HepG2 (cell line): ENCODE results near the gene AJUBA. TPM values are rescaled to one million over a fixed set of nuclear protein-coding genes. Genes with fewer than 3 reads are reported as not detected.

ENCODE experiments used
- NCOA5 ChIP-seq: sonication (generic); formaldehyde crosslinking; IDR thresholded peaks from 2 replicates; pipeline ENCODE4 v1.4.0; 2020; ENCODE audit warnings: missing genetic modification reagents
- SIN3B ChIP-seq: fragments of 150-350 bp; IDR thresholded peaks from 2 replicates; pipeline ENCODE4 v1.6.1; 2014; ENCODE audit warnings: low read length
- SMARCE1 ChIP-seq: fragments of 450-650 bp; IDR thresholded peaks from 2 replicates; pipeline ENCODE4 v1.6.1; 2017; ENCODE audit warnings: borderline replicate concordance
- SNAPC2 ChIP-seq: sonication (generic); formaldehyde crosslinking; IDR thresholded peaks from 2 replicates; pipeline ENCODE4 v1.8.1; 2022; ENCODE audit warnings: mild to moderate bottlenecking, missing genetic modification reagents
- TBL1XR1 ChIP-seq: fragments of 150-350 bp; IDR thresholded peaks from 2 replicates; pipeline ENCODE4 v1.6.1; 2014; ENCODE audit warnings: borderline replicate concordance, low read length; ENCODE audit not compliant: partially characterized antibody
- UBTF ChIP-seq: sonication (generic); formaldehyde crosslinking; IDR thresholded peaks from 2 replicates; pipeline ENCODE4 v1.4.0; 2020; ENCODE audit warnings: mild to moderate bottlenecking, missing genetic modification reagents
- ZBTB40 ChIP-seq, 2 experiments: fragments of 450-650 bp in 1 of 2; sonication (generic) in 1 of 2; formaldehyde crosslinking in 1 of 2; IDR thresholded peaks; 2 replicates each; pipeline versions ENCODE4 v1.6.1 to v1.8.0; 2016 to 2022; ENCODE audit warnings: antibody characterized with exemption in 1 of 2, mild to moderate bottlenecking in 1 of 2, missing genetic modification reagents in 1 of 2
- ZBTB44 ChIP-seq: sonication (generic); formaldehyde crosslinking; IDR thresholded peaks from 2 replicates; pipeline ENCODE4 v1.4.0; 2020; ENCODE audit warnings: missing genetic modification reagents
- ZNF276 ChIP-seq: sonication (generic); formaldehyde crosslinking; IDR thresholded peaks from 2 replicates; pipeline ENCODE4 v1.4.0; 2020; ENCODE audit warnings: mild to moderate bottlenecking, low read depth, missing genetic modification reagents
- ZNF326 ChIP-seq: sonication (generic); formaldehyde crosslinking; IDR thresholded peaks from 2 replicates; pipeline ENCODE4 v1.4.0; 2020; ENCODE audit warnings: missing genetic modification reagents, borderline replicate concordance
- ZNF556 ChIP-seq: sonication (generic); formaldehyde crosslinking; IDR thresholded peaks from 2 replicates; pipeline ENCODE4 v1.4.0; 2020; ENCODE audit warnings: mild to moderate bottlenecking, missing genetic modification reagents, borderline replicate concordance
- ZNF629 ChIP-seq: sonication (generic); formaldehyde crosslinking; conservative IDR thresholded peaks from 2 replicates; pipeline ENCODE4 v1.5.0; 2020; ENCODE audit warnings: missing genetic modification reagents
- ZNF713 ChIP-seq: sonication (generic); formaldehyde crosslinking; IDR thresholded peaks from 2 replicates; pipeline ENCODE4 v1.4.0; 2020; ENCODE audit warnings: mild to moderate bottlenecking, missing genetic modification reagents
- polyA plus RNA-seq, 8 experiments: library from polyadenylated mRNA; depleted of rRNA in 3 of 8; stranded (reverse) in 7 of 8; unstranded in 1 of 8; fragments of >200 nt; fragmentation: Illumina TruSeq in 4 of 8; extraction: Trizol in 4 of 8; gene quantifications; 2 replicates each; pipeline versions ENCODE4 v1.2.1 to v1.2.3, GENCODE V29; 2011 to 2016; ENCODE audit warnings: low read depth in 4 of 8, missing spikeins in 1 of 8, mixed read lengths in 1 of 8; ENCODE audit not compliant: insufficient read depth in 1 of 8
- total RNA-seq, 5 experiments: library from RNA; depleted of rRNA; stranded (reverse); fragments of >200 nt; fragmentation: Illumina TruSeq; extraction: Trizol; gene quantifications; 2 replicates each; pipeline ENCODE4 v1.2.3, GENCODE V29; 2016; ENCODE audit warnings: low read depth in 1 of 5

The AJUBA gene
- total and polyA plus RNA-seq, 2 of the 13 experiments (the other 11 are each of a cell fraction or from before 2014, with no cell fraction given), result 157 to 241 TPM

GRCh38 chr14:22982477-22983245, at the start of gene AJUBA (continued):
- TF ChIP-seq ZBTB40 (IDR thresholded peaks at IDR 0.05) (peak; percentile 32; the same call in 1 of the 2 replicates), ZBTB40 (CRISPR knock-in tag; IDR thresholded peaks at IDR 0.05) (no peak), ZNF276 (CRISPR knock-in tag) (peak; percentile 93), TBL1XR1 (peak; percentile 89), SMARCE1 (no peak), SNAPC2 (CRISPR knock-in tag) (no peak), ZNF713 (peak; percentile 64; the same call in 1 of the 2 replicates), UBTF (CRISPR knock-in tag) (peak; percentile 99), ZNF629 (CRISPR knock-in tag) (no peak), ZNF556 (CRISPR knock-in tag) (peak; percentile 99), ZBTB44 (CRISPR knock-in tag) (no peak; the same call in 1 of the 2 replicates), ZNF326 (CRISPR knock-in tag) (peak; percentile 56; the same call in 1 of the 2 replicates), SIN3B (peak; percentile 82), NCOA5 (CRISPR knock-in tag) (no peak)
